ENCODE measurements around the gene NOS1. TPM values are rescaled to one million over a fixed set of nuclear protein-coding genes. Genes with fewer than 3 reads are reported as not detected.

NOS1 gene
- total and polyA plus RNA-seq, 2 of the 8 experiments (the other 6 are each of a cell fraction or from before 2014, with no cell fraction given), result 1.5 to 2.0 TPM

GRCh38 chr12:117409286-117409685, 47.9 kb upstream of the NOS1 start (continued):
- TF ChIP-seq SIN3A (conservative IDR thresholded peaks at IDR 0.05 in 1 of 2, IDR thresholded peaks at IDR 0.05 in 1 of 2; ENCODE audit: low read depth in 1 of 2, low read length in 2 of 2) (no peak), POLR2A (IDR thresholded peaks at IDR 0.05; ENCODE audit: control extremely low read depth in 1 of 2, low read depth in 2 of 2, low read length in 2 of 2) (no peak), CREB1 (IDR thresholded peaks at IDR 0.05) (no peak)
- TF ChIP-seq, protein P1, sequence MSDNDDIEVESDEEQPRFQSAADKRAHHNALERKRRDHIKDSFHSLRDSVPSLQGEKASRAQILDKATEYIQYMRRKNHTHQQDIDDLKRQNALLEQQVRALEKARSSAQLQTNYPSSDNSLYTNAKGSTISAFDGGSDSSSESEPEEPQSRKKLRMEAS (IDR thresholded peaks at IDR 0.05), result no peak

All from H1 (cell line).